ENCODE measurements around the gene AFMID.

- TF ChIP-seq CTCF (IDR thresholded peaks at IDR 0.05) (no peak), POLR2A (IDR thresholded peaks at IDR 0.05) (no peak)
Measured at GRCh38 chr17:78214706-78215061, 27.5 kb downstream of the AFMID start.
